PC-9 (cell line): ENCODE measurements around the gene BCL2L11. TPM values are rescaled to one million over a fixed set of nuclear protein-coding genes. Genes with fewer than 3 reads are reported as not detected.

ENCODE experiments used
- BruUV-seq: library from RNA; stranded (reverse); fragments of 400-500 nt; replicated peaks from 2 replicates; lab custom pipeline; 2021; lab: Mats Ljungman, UMichigan
- CTCF ChIA-PET: fragments of 300-600 bp; sonication (Branson Sonifier 250); formaldehyde crosslinking; loops from one replicate; lab custom pipeline; 2022; ENCODE audit warnings: antibody characterized with exemption; lab: Charles Lee
- POLR2A ChIA-PET: fragments of 300-600 bp; sonication (Branson Sonifier 250); formaldehyde crosslinking; loops from one replicate; lab custom pipeline; 2022; ENCODE audit warnings: antibody characterized with exemption; ENCODE audit not compliant: unreplicated experiment; lab: Charles Lee
- DNase-seq, 2 experiments: peaks; one replicate each; pipeline versions ENCODE4 v3.0.0 to v3.0.0-alpha.2; 2015 to 2022; ENCODE audit warnings: mixed read lengths in 1 of 2
- H2AFZ ChIP-seq: fragments of 200-600 bp; sonication (generic); 2 replicates; pipeline ENCODE4 v1.8.1; 2017; ENCODE audit warnings: antibody characterized with exemption
- H3F3A ChIP-seq: fragments of 200-600 bp; sonication (generic); 2 replicates; pipeline ENCODE4 v1.8.1; 2017; ENCODE audit warnings: antibody characterized with exemption, mild to moderate bottlenecking, low read depth; ENCODE audit not compliant: insufficient read depth
- H3K27ac ChIP-seq: fragments of 200-600 bp; sonication (generic); 2 replicates; pipeline ENCODE4 v1.6.1; 2016; ENCODE audit warnings: mixed run types
- H3K27me3 ChIP-seq: fragments of 200-600 bp; sonication (generic); 2 replicates; pipeline ENCODE4 v1.6.1; 2016; ENCODE audit warnings: low read depth, mixed run types; ENCODE audit not compliant: insufficient read depth
- H3K36me3 ChIP-seq: fragments of 200-600 bp; sonication (generic); 2 replicates; pipeline ENCODE4 v1.6.1; 2016; ENCODE audit warnings: low read depth, mixed run types
- H3K4me1 ChIP-seq: fragments of 200-600 bp; sonication (generic); replicated peaks from 2 replicates; pipeline ENCODE4 v1.6.1; 2016; ENCODE audit warnings: mixed run types; ENCODE audit not compliant: insufficient read depth
- H3K4me2 ChIP-seq: fragments of 200-600 bp; sonication (generic); 2 replicates; pipeline ENCODE4 v1.6.1; 2017; ENCODE audit warnings: mixed run types
- H3K4me3 ChIP-seq: fragments of 200-600 bp; sonication (generic); 2 replicates; pipeline ENCODE4 v1.6.1; 2016; ENCODE audit warnings: mixed run types
- H3K79me2 ChIP-seq: fragments of 200-600 bp; sonication (generic); 2 replicates; pipeline ENCODE4 v1.6.1; 2017; ENCODE audit warnings: low read depth, mixed run types
- H3K9me2 ChIP-seq: fragments of 200-600 bp; sonication (generic); 2 replicates; pipeline ENCODE4 v1.8.1; 2017; ENCODE audit warnings: mild to moderate bottlenecking; ENCODE audit not compliant: insufficient read depth
- H3K9me3 ChIP-seq: fragments of 200-600 bp; sonication (generic); 2 replicates; pipeline ENCODE4 v1.8.1; 2016; ENCODE audit warnings: low read depth; ENCODE audit not compliant: insufficient read depth
- H4K20me1 ChIP-seq: fragments of 200-600 bp; sonication (generic); 2 replicates; pipeline ENCODE4 v1.8.1; 2017; ENCODE audit not compliant: insufficient read depth
- EZH2 ChIP-seq: fragments of 200-600 bp; sonication (generic); IDR thresholded peaks from 2 replicates; pipeline ENCODE4 v1.8.0; 2017; ENCODE audit warnings: antibody characterized with exemption, low read depth
- intact Hi-C: fragments of 100-400 bp; cut with micrococcal nuclease; formaldehyde crosslinking; loops from one replicate; pipeline ENCODE4 v1.10.0; 2022; ENCODE audit not compliant: unreplicated experiment
- total RNA-seq: library from RNA; stranded (reverse); gene quantifications from 2 replicates; pipeline ENCODE4 v1.2.3, GENCODE V29; 2021
- TF ChIP-seq, protein P1 (sequence below): fragments of 200-600 bp; sonication (generic); conservative IDR thresholded peaks from 2 replicates; pipeline ENCODE4 v1.6.1; 2017; ENCODE audit warnings: mixed run types, antibody characterized with exemption, mild to moderate bottlenecking, moderate library complexity

BCL2L11 gene
- total RNA-seq, 1 experiment from 2014 or later: 17.0 TPM

DNA sequence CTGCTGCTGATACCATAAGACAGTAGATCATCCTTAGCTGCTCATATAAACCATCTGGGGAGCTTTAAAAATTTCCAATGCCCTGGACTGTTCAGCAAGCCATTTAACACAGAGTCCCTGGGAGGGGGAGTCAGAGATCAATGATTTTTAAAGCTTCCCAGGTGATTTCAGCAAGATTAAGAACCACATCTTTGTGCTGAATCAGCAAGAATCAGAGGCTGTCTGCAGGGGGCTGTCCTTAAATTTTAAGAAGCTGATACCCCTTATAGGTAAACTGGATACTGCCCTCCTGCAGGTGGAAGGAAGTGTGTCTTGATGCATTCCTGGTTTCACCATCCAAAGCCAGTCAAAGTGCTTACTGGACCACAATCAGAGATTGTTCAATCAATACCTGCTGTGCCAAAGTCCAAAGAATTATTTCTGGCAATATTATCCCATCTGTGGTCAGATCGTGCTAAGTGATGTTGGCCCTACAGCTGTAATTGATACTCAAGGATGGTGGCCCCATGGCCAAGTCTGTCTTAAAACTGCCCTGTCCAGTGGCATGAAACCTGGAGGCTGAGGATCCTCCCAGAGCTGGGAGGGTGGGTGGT, 72.2 kb downstream of the BCL2L11 start:
- Histone ChIP-seq H3K27ac (no peak overlapping the region), H3K4me2 (no peak overlapping the region), H3F3A (no peaks in the 10 kb centered on the region), H3K9me2 (no peaks in the 10 kb centered on the region), H3K79me2 (no peaks in the 10 kb centered on the region), H4K20me1 (no peaks in the 10 kb centered on the region), H3K4me1 (no peaks in the 10 kb centered on the region), H3K27me3 (no peaks in the 10 kb centered on the region), H3K9me3 (no peaks in the 10 kb centered on the region), H3K36me3 (no peaks in the 10 kb centered on the region), H2AFZ (no peak overlapping the region), H3K4me3 (no peak overlapping the region)
- no TSS peak for BruUV-seq
- POLR2A ChIA-PET: no interaction called here
- TF ChIP-seq, protein P1, sequence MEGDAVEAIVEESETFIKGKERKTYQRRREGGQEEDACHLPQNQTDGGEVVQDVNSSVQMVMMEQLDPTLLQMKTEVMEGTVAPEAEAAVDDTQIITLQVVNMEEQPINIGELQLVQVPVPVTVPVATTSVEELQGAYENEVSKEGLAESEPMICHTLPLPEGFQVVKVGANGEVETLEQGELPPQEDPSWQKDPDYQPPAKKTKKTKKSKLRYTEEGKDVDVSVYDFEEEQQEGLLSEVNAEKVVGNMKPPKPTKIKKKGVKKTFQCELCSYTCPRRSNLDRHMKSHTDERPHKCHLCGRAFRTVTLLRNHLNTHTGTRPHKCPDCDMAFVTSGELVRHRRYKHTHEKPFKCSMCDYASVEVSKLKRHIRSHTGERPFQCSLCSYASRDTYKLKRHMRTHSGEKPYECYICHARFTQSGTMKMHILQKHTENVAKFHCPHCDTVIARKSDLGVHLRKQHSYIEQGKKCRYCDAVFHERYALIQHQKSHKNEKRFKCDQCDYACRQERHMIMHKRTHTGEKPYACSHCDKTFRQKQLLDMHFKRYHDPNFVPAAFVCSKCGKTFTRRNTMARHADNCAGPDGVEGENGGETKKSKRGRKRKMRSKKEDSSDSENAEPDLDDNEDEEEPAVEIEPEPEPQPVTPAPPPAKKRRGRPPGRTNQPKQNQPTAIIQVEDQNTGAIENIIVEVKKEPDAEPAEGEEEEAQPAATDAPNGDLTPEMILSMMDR: no peak
- TF ChIP-seq EZH2: no peak
- DNase-seq: no peak
- intact Hi-C loops: no loop called here
- CTCF ChIA-PET: no interaction called here

DNA sequence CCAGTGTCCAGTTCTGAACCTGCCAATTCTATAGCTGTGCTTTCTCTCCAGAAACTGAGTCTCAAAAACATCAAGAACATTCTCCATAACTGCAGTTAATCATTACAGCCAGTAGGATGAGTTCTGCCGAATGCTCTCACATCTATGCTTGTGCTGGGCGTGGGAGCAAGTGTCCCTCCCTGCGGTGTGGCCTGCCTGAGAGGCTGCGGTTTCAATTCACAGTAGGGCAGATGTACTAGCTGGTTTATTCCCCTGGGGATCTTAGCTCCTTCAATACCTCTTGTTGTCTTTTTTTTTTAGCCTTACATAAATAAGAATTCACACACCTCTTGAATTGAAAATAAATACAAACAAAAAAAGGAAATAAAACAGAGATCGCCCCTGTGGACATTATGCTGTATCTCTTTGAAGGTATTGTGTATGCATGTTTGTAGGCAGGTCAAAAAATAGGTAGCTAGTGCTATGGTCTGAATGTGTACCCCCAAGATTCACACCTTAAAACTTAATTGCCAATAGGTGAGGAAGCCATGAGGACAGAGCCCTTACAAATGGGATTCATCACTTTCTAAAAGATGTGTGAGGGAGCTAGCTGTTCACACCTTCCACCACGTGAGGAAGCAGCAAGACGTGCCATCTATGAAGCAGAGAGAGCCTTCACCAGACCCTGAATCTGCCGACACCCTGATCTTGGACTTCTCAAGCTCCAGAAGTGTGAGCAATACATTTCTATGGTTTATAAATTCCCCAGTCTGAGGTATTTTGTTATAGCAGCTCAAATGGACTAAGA, 74.3 kb downstream of the BCL2L11 start:
- no peaks in the 10 kb centered on the region for H3K27me3 ChIP-seq
- intact Hi-C loops: no loop called here
- H3F3A ChIP-seq: no peaks in the 10 kb centered on the region
- ChIA-PET POLR2A (no interaction called here), CTCF (no interaction called here)
- no peaks in the 10 kb centered on the region for H3K79me2 ChIP-seq
- no peaks in the 10 kb centered on the region for H4K20me1 ChIP-seq
- TF ChIP-seq EZH2: no peak
- TF ChIP-seq, protein P1: no peak
- no peak overlapping the region for H2AFZ ChIP-seq
- no peaks in the 10 kb centered on the region for H3K9me2 ChIP-seq
- no TSS peak for BruUV-seq
- no peak overlapping the region for H3K4me3 ChIP-seq
- no peak overlapping the region for H3K4me2 ChIP-seq
- H3K9me3 ChIP-seq: no peaks in the 10 kb centered on the region
- no peaks in the 10 kb centered on the region for H3K4me1 ChIP-seq
- no peak for DNase-seq
- no peak overlapping the region for H3K27ac ChIP-seq
- no peaks in the 10 kb centered on the region for H3K36me3 ChIP-seq

GRCh38 chr2:111196435-111196834, 75.7 kb downstream of the BCL2L11 start:
- Histone ChIP-seq H3K36me3 (no peaks in the 10 kb centered on the region), H3K27ac (no peak overlapping the region), H2AFZ (no peak overlapping the region), H3K4me1 (no peaks in the 10 kb centered on the region), H3K4me2 (no peak overlapping the region), H3K9me3 (no peaks in the 10 kb centered on the region), H3K79me2 (no peaks in the 10 kb centered on the region), H4K20me1 (no peaks in the 10 kb centered on the region), H3K4me3 (no peak overlapping the region), H3K27me3 (no peaks in the 10 kb centered on the region), H3K9me2 (no peaks in the 10 kb centered on the region), H3F3A (no peaks in the 10 kb centered on the region)
- DNase-seq: no peak
- POLR2A ChIA-PET: no interaction called here
- intact Hi-C loops: no loop called here
- no TSS peak for BruUV-seq
- CTCF ChIA-PET: no interaction called here
- TF ChIP-seq, protein P1: no peak
- no peak for TF ChIP-seq EZH2
